GM19468 (cell line): Measurements from ENCODE around the gene CA11.

Experiments
- ATAC-seq: cut with Tn5 transposase; IDR thresholded peaks from one replicate; pipeline ENCODE4 v1.9.1; 2021; ENCODE audit warnings: mild to moderate bottlenecking, moderate library complexity, moderate number of reproducible peaks; ENCODE audit not compliant: unreplicated experiment; ENCODE audit errors: extremely low read depth

CA11 gene

DNA sequence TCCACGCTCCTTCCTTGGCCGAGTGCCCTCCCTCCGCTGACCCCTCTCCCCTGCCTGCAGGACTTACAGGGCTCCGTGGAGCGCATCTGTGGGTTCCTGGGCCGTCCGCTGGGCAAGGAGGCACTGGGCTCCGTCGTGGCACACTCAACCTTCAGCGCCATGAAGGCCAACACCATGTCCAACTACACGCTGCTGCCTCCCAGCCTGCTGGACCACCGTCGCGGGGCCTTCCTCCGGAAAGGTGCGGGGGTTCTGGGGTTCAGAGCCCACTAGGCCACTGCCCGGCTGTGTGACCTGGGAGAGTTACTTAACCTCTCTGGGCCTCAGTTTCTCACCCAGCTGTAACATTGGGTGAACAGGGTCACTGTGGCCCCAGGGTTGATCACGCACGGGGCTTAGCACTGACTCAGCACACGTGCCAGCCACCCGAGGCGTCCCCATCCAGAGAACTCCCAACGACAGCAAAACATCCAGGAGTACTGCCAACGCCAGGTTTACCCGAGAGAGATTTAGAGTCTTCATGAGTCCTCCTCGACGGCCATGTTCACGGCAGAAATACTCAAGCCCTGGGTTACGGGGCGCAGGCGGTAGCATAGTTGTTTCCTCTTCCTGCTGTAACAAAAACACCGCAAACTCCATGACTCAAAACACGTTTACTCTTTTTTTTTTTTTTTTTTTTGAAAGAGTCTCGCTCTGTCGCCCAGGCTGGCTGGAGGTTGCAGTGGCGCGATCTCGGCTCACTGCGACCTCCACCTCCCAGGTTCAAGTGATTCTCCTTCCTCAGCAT is 49.1 kb downstream of the CA11 start:
- no peak for ATAC-seq

DNA sequence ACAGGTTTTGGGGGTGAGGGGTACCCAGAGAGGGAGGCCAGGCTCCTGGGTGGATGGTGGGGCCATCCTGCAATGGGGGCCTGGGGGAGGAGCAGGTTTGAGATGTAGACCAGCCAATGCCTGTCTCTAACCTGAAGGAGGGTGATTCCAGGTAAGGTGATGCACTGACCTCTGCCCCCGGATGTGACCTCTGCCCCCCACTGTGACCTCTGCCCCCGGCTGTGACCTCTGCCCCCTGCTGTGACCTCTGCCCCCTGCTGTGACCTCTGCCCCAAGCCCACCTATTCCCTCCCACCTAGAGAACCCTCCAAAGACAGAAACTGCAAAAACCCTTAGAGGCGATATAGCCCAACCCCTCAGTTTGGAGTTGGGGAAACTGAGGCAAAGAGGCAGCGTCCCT is 49.8 kb downstream of the CA11 start:
- ATAC-seq = no peak

DNA sequence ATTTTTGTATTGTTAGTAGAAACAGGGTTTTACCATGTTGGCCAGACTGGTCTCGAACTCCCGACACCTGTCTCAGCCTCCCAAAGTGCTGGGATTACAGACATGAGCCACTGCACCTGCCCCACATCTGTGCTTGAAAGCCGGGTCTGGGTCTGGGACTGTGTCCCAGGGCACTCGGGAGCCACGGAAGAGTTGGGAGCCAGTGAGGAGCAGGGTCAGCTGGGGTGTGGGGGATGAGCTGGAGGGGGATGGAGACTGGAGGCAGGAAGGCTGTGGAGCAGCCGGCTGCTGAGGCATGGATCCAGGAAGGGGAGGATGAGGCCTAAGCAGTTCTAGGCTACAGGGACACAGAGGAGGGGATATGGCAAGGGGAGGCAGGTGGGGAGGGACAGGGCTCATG is 50.2 kb downstream of the CA11 start:
- ATAC-seq = no peak

DNA sequence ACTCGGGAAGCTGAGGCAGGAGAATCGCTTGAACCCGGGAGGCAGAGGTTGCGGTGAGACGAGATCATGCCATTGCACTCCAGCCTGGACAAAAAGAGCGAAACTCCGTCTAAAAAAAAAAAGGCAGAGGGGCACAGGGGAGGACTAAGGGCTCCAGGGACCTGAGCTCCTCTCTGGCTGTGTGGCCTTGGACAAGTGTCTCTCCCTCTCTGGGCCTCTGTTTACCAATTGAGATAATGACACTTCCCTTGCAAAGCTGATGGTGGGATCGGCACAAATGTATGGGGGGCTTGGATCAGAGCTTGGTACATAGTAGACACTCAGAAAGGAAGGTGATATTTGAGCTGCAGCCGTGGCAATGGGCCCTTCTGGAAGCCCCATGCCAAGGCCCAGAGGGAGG is 50.8 kb downstream of the CA11 start:
- no peak for ATAC-seq

DNA sequence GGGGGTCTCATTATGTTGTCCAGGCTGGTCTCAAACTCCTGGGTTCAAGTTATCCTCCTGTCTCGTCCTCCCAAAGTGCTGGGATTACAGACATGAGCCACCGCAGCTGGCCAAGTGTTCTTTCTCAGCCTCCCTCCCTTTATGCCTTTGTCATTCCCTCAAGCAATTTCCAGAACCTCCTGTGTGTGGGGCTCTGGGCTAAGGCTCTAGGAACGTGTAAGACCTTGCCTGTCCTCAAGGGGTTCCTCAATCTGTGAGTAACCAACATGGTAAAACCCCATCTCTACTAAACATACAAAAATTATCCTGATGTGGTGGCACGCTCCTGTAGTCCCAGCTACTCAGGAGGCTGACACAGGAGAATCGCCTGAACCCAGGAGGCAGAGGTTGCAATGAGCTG is 55.0 kb downstream of the CA11 start:
- ATAC-seq = no peak

DNA sequence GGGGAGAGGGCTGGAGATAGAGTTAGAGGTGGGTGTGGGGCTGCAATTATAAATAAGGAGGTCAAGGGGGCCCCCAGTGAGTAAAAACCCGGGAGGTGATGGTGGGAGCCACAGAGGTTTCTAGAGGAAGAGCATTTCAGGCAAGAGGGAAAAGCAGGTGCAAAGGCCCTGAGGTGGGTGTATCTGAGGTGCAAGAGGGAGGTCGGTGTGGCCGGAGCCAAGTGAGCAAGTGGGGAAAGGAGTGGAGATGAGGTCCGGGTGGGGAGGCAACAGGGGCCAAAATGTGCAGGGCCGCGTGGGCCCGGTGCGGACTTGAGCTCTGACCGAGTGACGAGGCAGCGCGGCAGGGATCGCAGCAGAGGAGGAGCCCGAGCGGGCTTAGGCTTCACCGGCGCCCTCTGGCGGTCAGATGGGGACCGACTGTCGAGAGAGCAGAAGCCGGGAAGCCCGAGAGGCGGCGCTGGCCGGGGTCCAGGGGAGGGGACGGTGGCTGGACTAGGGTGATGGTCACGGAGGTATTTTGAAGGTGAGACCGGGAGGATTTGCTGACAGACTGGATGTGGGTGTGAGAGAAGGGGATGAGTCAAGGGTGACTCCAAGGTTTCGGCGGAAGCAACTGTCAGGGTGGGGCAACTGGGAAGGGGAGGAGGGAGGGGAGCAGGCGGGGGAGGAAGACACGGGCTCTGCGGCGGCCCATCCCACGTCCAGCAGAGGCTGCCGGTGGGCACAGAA is 57.2 kb downstream of the CA11 start:
- no peak for ATAC-seq
